Heart left ventricle (tissue), 16 donors: ENCODE measurements around the gene COLGALT1. TPM values are rescaled to one million over a fixed set of nuclear protein-coding genes. Genes with fewer than 3 reads are reported as not detected.
A peak's percentile ranks its signal among the peaks of the same experiment; 100 is the strongest.

Experiments
- ATAC-seq, 4 donors: fragments of 200-7000 bp; cut with Tn5 transposase; one replicate each; pipeline ENCODE4 v1.9.1; 2020 to 2022; ENCODE audit warnings: moderate library complexity in 4 of 4, mild to moderate bottlenecking in 3 of 4, moderate number of reproducible peaks in 1 of 4
- DNase-seq, 5 donors: peaks; one replicate each; pipeline ENCODE4 v3.0.0-alpha.2; 2020
- H3K27ac ChIP-seq, 12 donors: fragments of 200-600 bp; sonication (generic) in 4 of 12; one replicate each; pipeline versions ENCODE4 v1.5.0 to v1.8.0; 2016 to 2022; ENCODE audit warnings: mild to moderate bottlenecking in 2 of 12
- H3K27me3 ChIP-seq, 9 donors: fragments of 200-600 bp; sonication (generic) in 2 of 9; one replicate each; pipeline versions ENCODE4 v1.5.1 to v1.8.0; 2016 to 2022; ENCODE audit warnings: mild to moderate bottlenecking in 3 of 9
- H3K36me3 ChIP-seq, 9 donors: fragments of 200-600 bp; sonication (generic) in 2 of 9; one replicate each; pipeline versions ENCODE4 v1.5.0 to v1.8.0; 2018 to 2022; ENCODE audit warnings: mild to moderate bottlenecking in 2 of 9
- H3K4me1 ChIP-seq, 12 donors: fragments of 200-600 bp; sonication (generic) in 4 of 12; one replicate each; pipeline versions ENCODE4 v1.5.0 to v1.8.0; 2016 to 2022; ENCODE audit warnings: mild to moderate bottlenecking in 3 of 12
- H3K4me3 ChIP-seq, 12 donors: fragments of 200-600 bp; sonication (generic) in 4 of 12; one replicate each; pipeline versions ENCODE4 v1.5.0 to v1.8.0; 2017 to 2022; ENCODE audit warnings: mild to moderate bottlenecking in 9 of 12, moderate library complexity in 4 of 12
- H3K9me3 ChIP-seq, 12 donors: fragments of 200-600 bp; sonication (generic) in 4 of 12; one replicate each; pipeline versions ENCODE4 v1.5.0 to v1.8.0; 2016 to 2022; ENCODE audit warnings: mild to moderate bottlenecking in 1 of 12
- CTCF ChIP-seq, 12 donors: fragments of 200-600 bp; sonication (generic) in 4 of 12; IDR thresholded peaks; one replicate each; pipeline versions ENCODE4 v1.5.0 to v1.8.0; 2018 to 2022; ENCODE audit warnings: antibody characterized with exemption in 12 of 12, mild to moderate bottlenecking in 5 of 12
- POLR2A ChIP-seq, 2 donors: fragments of 450-650 bp; IDR thresholded peaks; one replicate each; pipeline ENCODE4 v1.6.1; 2017; ENCODE audit warnings: antibody characterized with exemption in 2 of 2, mild to moderate bottlenecking in 2 of 2, moderate library complexity in 2 of 2
- WGBS, 4 donors: extraction: QIAGEN DNeasy Blood & Tissue Kit in 2 of 4; methylation state at CpG; one replicate each; pipeline versions ENCODE4 v1.1.5 to v1.1.7; 2013 to 2018; 5-methylcytosine and 5-hydroxymethylcytosine counted together
- intact Hi-C, 10 donors: fragments of 100-400 bp; cut with DNase I; formaldehyde crosslinking; loops; one replicate each; pipeline versions ENCODE4 v1.11.1 to v1.14.2; 2022
- polyA plus RNA-seq, 2 donors: library from polyadenylated mRNA; stranded (reverse); fragments of 200-250 nt; gene quantifications; one replicate each; pipeline ENCODE4 v1.2.3, GENCODE V29; 2013
- total RNA-seq, 9 donors: library from RNA; depleted of rRNA in 2 of 9; stranded (reverse); fragments of >200 nt in 2 of 9; fragmentation: NEBNext Ultra II Directional in 3 of 9; extraction: Animal tissue kit (Norgen Biotek cat#: 25700) in 3 of 9; gene quantifications; one replicate each; pipeline versions ENCODE4 v1.1.0 to v1.2.4, GENCODE V29; 2016 to 2023
- donor health status: ischemic (EF 13 %, LVEDD 7.1; RV severe dilation, severe dysfunction).
- donor health status: healthy with polysubstance abuse.
- donor health status: DM: no; HTN: yes; CAD: no.
- donor health status: DM: no; HTN: no; CAD: no.
- donor health status: ischemic (EF 25% LVEDD 6.9; RV normal size, moderate dysfunction).
- donor health status: ischemic (EF 25% LVEDD 5.7; RV mildly dilated, moderate dysfunction).
- donor health status: healthy.
- donor health status: DM: yes; HTN: yes; CAD: no.
- donor health status: ischemic (EF 35%, LVEDD 5.7; RV mildly dilated, moderate dysfunction).
- donor health status: nonischemic (EF 11% LVEDD 7.7; RV severe dilation, severe dysfunction).
- donor health status: DM: yes; HTN: yes; CAD: no.
- donor health status: PGD.
- donor health status: ischemic (EF 29% LVEDD 5.4; RV normal size, mild dysfunction).
- donor health status: nonischemic (EF 23%, LVEDD 6.1; RV moderate dilation, normal function).

Gene COLGALT1
- total and polyA plus RNA-seq, 11 donors: 16.1 to 117 (median 32.6) TPM

GRCh38 chr19:17615889-17616685 is 60.6 kb downstream of the COLGALT1 start:
- ATAC-seq (no peak), DNase-seq (no peak)
- Histone ChIP-seq H3K36me3 (no peaks in the 10 kb centered on the region), H3K27me3 (peaks cover 0 to 37% (median 9%) of the 10 kb centered on the region in 9 donors), H3K27ac (no peak overlapping the region), H3K4me1 (peaks cover 0 to 10% (median 0%) of the 10 kb centered on the region in 12 donors), H3K9me3 (peaks cover 0 to 2% (median 0%) of the 10 kb centered on the region in 12 donors), H3K4me3 (peak overlapping the region in 4 of 12 donors; percentile 5 to 36 (median 14))
- intact Hi-C loops: loop anchor here in 1 of 10 donors (10.0 kb wide), 1 partner anchor 159 kb away; no protein-coding TSS in a partner anchor
- 23 to 47% (median 32%) methylated on average over 22 to 27 of the region's 27 CpGs for WGBS, 4 donors
- TF ChIP-seq CTCF (IDR thresholded peaks at IDR 0.05): no peak
- TF ChIP-seq POLR2A (IDR thresholded peaks at IDR 0.05): no peak

DNA sequence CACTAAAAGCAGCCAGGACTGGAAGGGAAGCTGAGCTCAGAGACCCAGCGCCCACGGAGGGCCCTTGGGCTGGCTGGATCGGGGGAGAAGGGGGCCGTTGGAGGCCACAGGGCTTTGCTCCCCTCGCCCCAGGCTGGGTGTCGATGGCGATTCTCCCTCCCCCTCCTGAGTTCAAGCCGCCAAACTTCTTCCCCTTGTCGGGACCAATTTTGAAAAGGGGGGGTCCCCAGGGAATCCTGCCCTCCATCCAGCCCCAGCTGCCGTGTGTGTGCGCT is 61.2 kb downstream of the COLGALT1 start:
- WGBS, 4 donors: 9 to 24% (median 15%) methylated on average over 11 of the region's 11 CpGs
- Histone ChIP-seq H3K4me3 (peak overlapping the region in 4 of 12 donors; percentile 5 to 36 (median 14)), H3K9me3 (peaks cover 0 to 7% (median 2%) of the 10 kb centered on the region in 12 donors), H3K36me3 (no peaks in the 10 kb centered on the region), H3K27me3 (peaks cover 0 to 37% (median 9%) of the 10 kb centered on the region in 9 donors), H3K4me1 (peaks cover 0 to 10% (median 0%) of the 10 kb centered on the region in 12 donors), H3K27ac (no peak overlapping the region)
- no peak for ATAC-seq
- no peak for DNase-seq
- TF ChIP-seq POLR2A (IDR thresholded peaks at IDR 0.05): no peak
- no peak for TF ChIP-seq CTCF (IDR thresholded peaks at IDR 0.05)
- intact Hi-C loops: loop anchor here in 1 of 10 donors (10.0 kb wide), 1 partner anchor 158 kb away; no protein-coding TSS in a partner anchor

- Histone ChIP-seq H3K4me3 (peak overlapping the region in 3 of 12 donors; percentile 5 to 36 (median 23)), H3K4me1 (peaks cover 0 to 10% (median 0%) of the 10 kb centered on the region in 12 donors), H3K9me3 (peaks cover 0 to 13% (median 4%) of the 10 kb centered on the region in 12 donors), H3K27ac (no peak overlapping the region), H3K27me3 (peaks cover 0 to 37% (median 9%) of the 10 kb centered on the region in 9 donors), H3K36me3 (no peaks in the 10 kb centered on the region)
- no peak for ATAC-seq
- intact Hi-C loops: loop anchor here in 1 of 10 donors (10.0 kb wide), 1 partner anchor 158 kb away; no protein-coding TSS in a partner anchor
- TF ChIP-seq POLR2A (IDR thresholded peaks at IDR 0.05) (no peak), CTCF (IDR thresholded peaks at IDR 0.05) (no peak)
- 65 to 75% (median 68%) methylated on average over 26 to 28 of the region's 28 CpGs for WGBS, 4 donors
- DNase-seq: no peak
These were observed 61.7 kb downstream of the COLGALT1 start for GRCh38 chr19:17616961-17617806.
